Measurements from ENCODE around the gene FKBP1A. TPM values are rescaled to one million over a fixed set of nuclear protein-coding genes. Genes with fewer than 3 reads are reported as not detected.

The FKBP1A gene
- polyA plus RNA-seq, 1 of the 3 experiments (the other 2 are of a cell fraction) = 362 TPM

DNA sequence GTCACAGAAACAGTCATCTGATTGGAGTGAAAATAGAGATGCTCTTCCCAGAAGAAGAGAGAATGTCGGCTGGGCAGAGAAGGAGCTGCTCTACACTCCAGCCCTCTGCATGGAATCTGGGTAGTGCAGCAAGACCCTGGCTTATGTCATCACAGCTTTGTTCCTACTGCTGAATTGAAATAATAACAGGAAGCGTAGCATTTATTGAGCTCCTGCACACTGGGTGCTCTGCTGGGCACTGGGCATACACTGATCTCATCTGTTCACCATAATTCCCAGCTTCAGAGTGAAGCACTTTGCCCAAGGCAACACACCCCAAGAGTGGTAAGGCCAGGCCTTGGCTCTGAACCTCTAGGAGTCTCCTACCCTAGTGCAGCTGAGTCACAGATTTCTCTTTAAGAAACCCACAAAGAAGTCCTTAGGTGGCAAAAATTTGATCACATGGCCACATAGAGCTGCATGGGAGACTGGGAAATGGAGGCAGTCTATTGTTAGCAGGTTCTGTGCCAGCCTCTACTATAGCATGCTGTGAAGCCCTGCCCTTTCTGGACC is 60.0 kb downstream of the FKBP1A start:
- Histone ChIP-seq H4K20me1 (ENCODE audit: insufficient read depth) (peaks cover 13% of the 10 kb centered on the region; the same call in 1 of the 2 replicates), H3K27ac (ENCODE audit: low read depth in 2 of 2, low read length in 1 of 2) (no peak overlapping the region), H3K9me2 (no peaks in the 10 kb centered on the region), H3K9me3 (no peaks in the 10 kb centered on the region), H3K4me1 (ENCODE audit: control insufficient read depth in 1 of 2, insufficient read depth in 2 of 2, low read depth in 1 of 2, low read length in 1 of 2) (peaks cover 4% of the 10 kb centered on the region in 2 experiments; a peak in 2 of 4 replicates), H3K4me2 (no peak overlapping the region), H3K36me3 (replicated peaks in 1 of 2; ENCODE audit: control insufficient read depth in 1 of 2, insufficient read depth in 2 of 2, low read length in 1 of 2) (peaks cover 10 to 13% of the 10 kb centered on the region in 2 experiments), H3F3A (replicated peaks; ENCODE audit: insufficient read depth) (no peaks in the 10 kb centered on the region), H2AFZ (ENCODE audit: low read depth) (no peak overlapping the region), H3K79me2 (ENCODE audit: insufficient read depth) (peaks cover 65% of the 10 kb centered on the region), H3K9ac (no peak overlapping the region), H3K4me3 (ENCODE audit: low read depth in 2 of 2, low read length in 1 of 2) (no peak overlapping the region), H3K27me3 (ENCODE audit: insufficient read depth) (no peaks in the 10 kb centered on the region)
- POLR2A ChIA-PET = no interaction called here
- CTCF ChIA-PET = interaction anchor here (0.9 to 2.5 kb wide), 3 partner anchors 13 to 134 kb away, joined by 4 to 9 read pairs (median 4); partner anchors contain the start of gene NSFL1C
- DNase-seq = no peak
- TF ChIP-seq POLR2AphosphoS5 (IDR thresholded peaks at IDR 0.05; ENCODE audit: low read depth, low read length) (no peak), CHD2 (IDR thresholded peaks at IDR 0.05; ENCODE audit: low read length, partially characterized antibody) (no peak), NRF1 (IDR thresholded peaks at IDR 0.05; ENCODE audit: low read depth, low read length) (no peak), FOXM1 (IDR thresholded peaks at IDR 0.05; ENCODE audit: low read depth) (no peak), JUND (IDR thresholded peaks at IDR 0.05) (no peak)
- TF ChIP-seq, protein P1, sequence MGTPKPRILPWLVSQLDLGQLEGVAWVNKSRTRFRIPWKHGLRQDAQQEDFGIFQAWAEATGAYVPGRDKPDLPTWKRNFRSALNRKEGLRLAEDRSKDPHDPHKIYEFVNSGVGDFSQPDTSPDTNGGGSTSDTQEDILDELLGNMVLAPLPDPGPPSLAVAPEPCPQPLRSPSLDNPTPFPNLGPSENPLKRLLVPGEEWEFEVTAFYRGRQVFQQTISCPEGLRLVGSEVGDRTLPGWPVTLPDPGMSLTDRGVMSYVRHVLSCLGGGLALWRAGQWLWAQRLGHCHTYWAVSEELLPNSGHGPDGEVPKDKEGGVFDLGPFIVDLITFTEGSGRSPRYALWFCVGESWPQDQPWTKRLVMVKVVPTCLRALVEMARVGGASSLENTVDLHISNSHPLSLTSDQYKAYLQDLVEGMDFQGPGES (IDR thresholded peaks at IDR 0.05; ENCODE audit: low read depth, low read length) = no peak
- 93% methylated on average over 2 of the region's 2 CpGs for WGBS (ENCODE audit: low lambda C conversion rate)

DNA sequence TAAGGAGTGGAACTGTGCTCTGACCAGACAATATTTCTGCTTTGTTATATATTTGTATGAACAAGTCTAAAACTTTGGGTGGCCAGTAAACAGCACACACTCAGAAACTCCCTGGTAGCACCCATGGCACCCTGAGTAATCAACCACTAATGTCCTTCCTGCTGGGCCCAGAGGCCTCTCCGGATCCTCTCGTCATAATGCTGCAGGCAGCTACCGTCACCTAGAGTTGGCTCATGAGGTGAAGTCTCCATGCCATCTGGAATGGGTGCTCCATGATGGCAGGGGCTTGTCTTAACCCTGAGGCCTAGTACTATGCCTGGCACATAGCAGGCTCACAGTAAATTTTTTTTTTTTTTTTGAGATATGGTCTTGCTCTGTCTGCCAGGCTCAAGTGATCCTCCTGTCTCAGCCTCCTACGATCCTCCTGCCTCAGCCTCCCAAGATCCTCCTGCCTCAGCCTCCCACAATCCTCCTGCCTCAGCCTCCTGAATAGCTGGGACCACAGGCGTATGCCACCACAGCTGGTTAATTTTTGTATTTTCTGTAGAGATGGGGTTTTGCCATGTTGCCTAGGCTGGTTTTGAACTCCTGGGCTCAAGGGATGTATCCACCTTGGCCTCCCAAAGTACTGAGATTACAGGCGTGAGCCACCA is 60.9 kb downstream of the FKBP1A start:
- H3K79me2 ChIP-seq (ENCODE audit: insufficient read depth) = peaks cover 72% of the 10 kb centered on the region
- no peak overlapping the region for H2AFZ ChIP-seq (ENCODE audit: low read depth)
- no peak overlapping the region for H3K4me3 ChIP-seq (ENCODE audit: low read depth in 2 of 2, low read length in 1 of 2)
- TF ChIP-seq, protein P2, sequence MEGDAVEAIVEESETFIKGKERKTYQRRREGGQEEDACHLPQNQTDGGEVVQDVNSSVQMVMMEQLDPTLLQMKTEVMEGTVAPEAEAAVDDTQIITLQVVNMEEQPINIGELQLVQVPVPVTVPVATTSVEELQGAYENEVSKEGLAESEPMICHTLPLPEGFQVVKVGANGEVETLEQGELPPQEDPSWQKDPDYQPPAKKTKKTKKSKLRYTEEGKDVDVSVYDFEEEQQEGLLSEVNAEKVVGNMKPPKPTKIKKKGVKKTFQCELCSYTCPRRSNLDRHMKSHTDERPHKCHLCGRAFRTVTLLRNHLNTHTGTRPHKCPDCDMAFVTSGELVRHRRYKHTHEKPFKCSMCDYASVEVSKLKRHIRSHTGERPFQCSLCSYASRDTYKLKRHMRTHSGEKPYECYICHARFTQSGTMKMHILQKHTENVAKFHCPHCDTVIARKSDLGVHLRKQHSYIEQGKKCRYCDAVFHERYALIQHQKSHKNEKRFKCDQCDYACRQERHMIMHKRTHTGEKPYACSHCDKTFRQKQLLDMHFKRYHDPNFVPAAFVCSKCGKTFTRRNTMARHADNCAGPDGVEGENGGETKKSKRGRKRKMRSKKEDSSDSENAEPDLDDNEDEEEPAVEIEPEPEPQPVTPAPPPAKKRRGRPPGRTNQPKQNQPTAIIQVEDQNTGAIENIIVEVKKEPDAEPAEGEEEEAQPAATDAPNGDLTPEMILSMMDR (IDR thresholded peaks at IDR 0.05) = no peak
- no peak for TF ChIP-seq TAF1 (IDR thresholded peaks at IDR 0.05; ENCODE audit: borderline replicate concordance, low read depth, low read length)
- TF ChIP-seq, protein P1 (IDR thresholded peaks at IDR 0.05; ENCODE audit: low read depth, low read length) = no peak
- TF ChIP-seq, protein P3, sequence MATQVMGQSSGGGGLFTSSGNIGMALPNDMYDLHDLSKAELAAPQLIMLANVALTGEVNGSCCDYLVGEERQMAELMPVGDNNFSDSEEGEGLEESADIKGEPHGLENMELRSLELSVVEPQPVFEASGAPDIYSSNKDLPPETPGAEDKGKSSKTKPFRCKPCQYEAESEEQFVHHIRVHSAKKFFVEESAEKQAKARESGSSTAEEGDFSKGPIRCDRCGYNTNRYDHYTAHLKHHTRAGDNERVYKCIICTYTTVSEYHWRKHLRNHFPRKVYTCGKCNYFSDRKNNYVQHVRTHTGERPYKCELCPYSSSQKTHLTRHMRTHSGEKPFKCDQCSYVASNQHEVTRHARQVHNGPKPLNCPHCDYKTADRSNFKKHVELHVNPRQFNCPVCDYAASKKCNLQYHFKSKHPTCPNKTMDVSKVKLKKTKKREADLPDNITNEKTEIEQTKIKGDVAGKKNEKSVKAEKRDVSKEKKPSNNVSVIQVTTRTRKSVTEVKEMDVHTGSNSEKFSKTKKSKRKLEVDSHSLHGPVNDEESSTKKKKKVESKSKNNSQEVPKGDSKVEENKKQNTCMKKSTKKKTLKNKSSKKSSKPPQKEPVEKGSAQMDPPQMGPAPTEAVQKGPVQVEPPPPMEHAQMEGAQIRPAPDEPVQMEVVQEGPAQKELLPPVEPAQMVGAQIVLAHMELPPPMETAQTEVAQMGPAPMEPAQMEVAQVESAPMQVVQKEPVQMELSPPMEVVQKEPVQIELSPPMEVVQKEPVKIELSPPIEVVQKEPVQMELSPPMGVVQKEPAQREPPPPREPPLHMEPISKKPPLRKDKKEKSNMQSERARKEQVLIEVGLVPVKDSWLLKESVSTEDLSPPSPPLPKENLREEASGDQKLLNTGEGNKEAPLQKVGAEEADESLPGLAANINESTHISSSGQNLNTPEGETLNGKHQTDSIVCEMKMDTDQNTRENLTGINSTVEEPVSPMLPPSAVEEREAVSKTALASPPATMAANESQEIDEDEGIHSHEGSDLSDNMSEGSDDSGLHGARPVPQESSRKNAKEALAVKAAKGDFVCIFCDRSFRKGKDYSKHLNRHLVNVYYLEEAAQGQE (IDR thresholded peaks at IDR 0.05; ENCODE audit: low read depth, low read length) = no peak
- TF ChIP-seq GATA2 (CRISPR knock-in tag; IDR thresholded peaks at IDR 0.05) = no peak
- no peak for TF ChIP-seq NRF1 (IDR thresholded peaks at IDR 0.05; ENCODE audit: low read depth, low read length)
- no peak for TF ChIP-seq NFIC (IDR thresholded peaks at IDR 0.05; ENCODE audit: borderline replicate concordance)
- no peak for TF ChIP-seq EP300 (IDR thresholded peaks at IDR 0.05; ENCODE audit: borderline replicate concordance in 1 of 2, low read depth in 1 of 2, low read length in 1 of 2)
- TF ChIP-seq ELF1 (IDR thresholded peaks at IDR 0.05) = no peak
- no peak for TF ChIP-seq MEF2A (IDR thresholded peaks at IDR 0.05; ENCODE audit: borderline replicate concordance, low read depth)
- TF ChIP-seq, protein P4, sequence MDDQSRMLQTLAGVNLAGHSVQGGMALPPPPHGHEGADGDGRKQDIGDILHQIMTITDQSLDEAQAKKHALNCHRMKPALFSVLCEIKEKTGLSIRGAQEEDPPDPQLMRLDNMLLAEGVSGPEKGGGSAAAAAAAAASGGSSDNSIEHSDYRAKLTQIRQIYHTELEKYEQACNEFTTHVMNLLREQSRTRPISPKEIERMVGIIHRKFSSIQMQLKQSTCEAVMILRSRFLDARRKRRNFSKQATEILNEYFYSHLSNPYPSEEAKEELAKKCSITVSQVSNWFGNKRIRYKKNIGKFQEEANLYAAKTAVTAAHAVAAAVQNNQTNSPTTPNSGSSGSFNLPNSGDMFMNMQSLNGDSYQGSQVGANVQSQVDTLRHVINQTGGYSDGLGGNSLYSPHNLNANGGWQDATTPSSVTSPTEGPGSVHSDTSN (IDR thresholded peaks at IDR 0.05) = no peak
- no peak for TF ChIP-seq RAD21 (IDR thresholded peaks at IDR 0.05; ENCODE audit: low read length)
- no peak for TF ChIP-seq RXRA (IDR thresholded peaks at IDR 0.05; ENCODE audit: borderline replicate concordance, low read depth)
- no peak for TF ChIP-seq JUND (IDR thresholded peaks at IDR 0.05)
- peaks cover 13% of the 10 kb centered on the region; the same call in 1 of the 2 replicates for H4K20me1 ChIP-seq (ENCODE audit: insufficient read depth)
- no peaks in the 10 kb centered on the region for H3K9me3 ChIP-seq
- H3K4me1 ChIP-seq (ENCODE audit: control insufficient read depth in 1 of 2, insufficient read depth in 2 of 2, low read depth in 1 of 2, low read length in 1 of 2) = peaks cover 11 to 13% of the 10 kb centered on the region in 2 experiments; a peak in 2 of 4 replicates
- H3K27me3 ChIP-seq (ENCODE audit: insufficient read depth) = no peaks in the 10 kb centered on the region
- H3K36me3 ChIP-seq (replicated peaks in 1 of 2; ENCODE audit: control insufficient read depth in 1 of 2, insufficient read depth in 2 of 2, low read length in 1 of 2) = peaks cover 10 to 13% of the 10 kb centered on the region in 2 experiments
- H3K4me2 ChIP-seq = no peak overlapping the region
- DNase-seq = no peak
- H3F3A ChIP-seq (replicated peaks; ENCODE audit: insufficient read depth) = no peaks in the 10 kb centered on the region
- WGBS (ENCODE audit: low lambda C conversion rate) = 95% methylated on average over 6 of the region's 6 CpGs
- ChIA-PET POLR2A (no interaction called here), CTCF (interaction anchor here (1.7 to 2.5 kb wide), 2 partner anchors 14 to 105 kb away, joined by 4 to 9 read pairs; no protein-coding TSS in a partner anchor)
- H3K9me2 ChIP-seq = no peaks in the 10 kb centered on the region
- H3K9ac ChIP-seq = no peak overlapping the region
- H3K27ac ChIP-seq (ENCODE audit: low read depth in 2 of 2, low read length in 1 of 2) = no peak overlapping the region

Measured in SK-N-SH (cell line).